OCI-LY7 (cell line): ENCODE measurements around the gene ZNF474. TPM values are rescaled to one million over a fixed set of nuclear protein-coding genes. Genes with fewer than 3 reads are reported as not detected.

Experiments used
- BruUV-seq: library from RNA; stranded (reverse); fragments of 400-500 nt; replicated peaks from 2 replicates; lab custom pipeline; 2021; lab: Mats Ljungman, UMichigan
- CTCF ChIA-PET: fragments of 300-600 bp; sonication (Branson Sonifier 250); formaldehyde crosslinking; loops from one replicate; lab custom pipeline; 2022; ENCODE audit warnings: antibody characterized with exemption; ENCODE audit not compliant: unreplicated experiment; lab: Charles Lee
- POLR2A ChIA-PET: fragments of 300-600 bp; sonication (Branson Sonifier 250); formaldehyde crosslinking; loops from one replicate; lab custom pipeline; 2022; ENCODE audit warnings: antibody characterized with exemption; lab: Charles Lee
- DNase-seq: peaks from one replicate; pipeline ENCODE4 v3.0.0-alpha.2; 2015; ENCODE audit warnings: low spot score
- H2AFZ ChIP-seq: fragments of 200-600 bp; sonication (generic), shearing (Covaris generic); 2 replicates; pipeline ENCODE4 v1.6.1; 2014; ENCODE audit warnings: mild to moderate bottlenecking, antibody characterized with exemption, low read length, moderate library complexity
- H3K27ac ChIP-seq: fragments of 200-600 bp; sonication (generic); 2 replicates; pipeline ENCODE4 v1.5.1; 2014; ENCODE audit warnings: mixed run types, low read depth, mild to moderate bottlenecking, moderate library complexity, low read length, inconsistent platforms; ENCODE audit not compliant: poor library complexity, severe bottlenecking
- H3K36me3 ChIP-seq: fragments of 200-600 bp; sonication (generic); 2 replicates; pipeline ENCODE4 v1.6.1; 2014; ENCODE audit warnings: mild to moderate bottlenecking, antibody characterized with exemption, low read length, moderate library complexity, mixed read lengths; ENCODE audit not compliant: insufficient read depth
- H3K4me1 ChIP-seq: fragments of 200-600 bp; sonication (generic); 2 replicates; pipeline ENCODE4 v1.5.1; 2014; ENCODE audit warnings: mild to moderate bottlenecking, low read length; ENCODE audit not compliant: insufficient read depth, poor library complexity, severe bottlenecking
- H3K4me2 ChIP-seq: fragments of 200-600 bp; sonication (generic); 2 replicates; pipeline ENCODE4 v1.6.1; 2014; ENCODE audit warnings: mild to moderate bottlenecking, low read length
- H3K4me3 ChIP-seq: fragments of 200-600 bp; sonication (generic); 2 replicates; pipeline ENCODE4 v1.5.1; 2014; ENCODE audit warnings: mild to moderate bottlenecking, low read depth, low read length; ENCODE audit not compliant: poor library complexity, severe bottlenecking
- H3K79me2 ChIP-seq: fragments of 200-600 bp; sonication (generic); 2 replicates; pipeline ENCODE4 v1.6.1; 2016; ENCODE audit warnings: low read depth, mild to moderate bottlenecking, low read length, moderate library complexity, mixed read lengths; ENCODE audit not compliant: insufficient read depth
- H3K9me2 ChIP-seq: fragments of 200-600 bp; sonication (generic); 2 replicates; pipeline ENCODE4 v1.6.1; 2016; ENCODE audit warnings: mild to moderate bottlenecking, low read length, mixed read lengths; ENCODE audit not compliant: insufficient read depth
- H3K9me3 ChIP-seq: fragments of 200-600 bp; sonication (generic); 2 replicates; pipeline ENCODE4 v1.6.1; 2014; ENCODE audit warnings: mild to moderate bottlenecking, mixed run types, low read length, mixed read lengths
- H4K20me1 ChIP-seq: fragments of 200-600 bp; sonication (generic); 2 replicates; pipeline ENCODE4 v1.6.1; 2014; ENCODE audit warnings: mild to moderate bottlenecking, antibody characterized with exemption, low read length, moderate library complexity, mixed read lengths; ENCODE audit not compliant: insufficient read depth
- CTCF ChIP-seq: fragments of 200-600 bp; sonication (generic); conservative IDR thresholded peaks from 2 replicates; pipeline ENCODE4 v1.5.1; 2014; ENCODE audit warnings: mild to moderate bottlenecking, antibody characterized with exemption, low read length, moderate library complexity, mixed read lengths
- EZH2phosphoT487 ChIP-seq: fragments of 200-600 bp; sonication (generic); IDR thresholded peaks from 2 replicates; pipeline ENCODE4 v1.6.1; 2018; ENCODE audit warnings: low read depth, borderline replicate concordance, mild to moderate bottlenecking, mixed run types, antibody characterized with exemption, low read length, moderate library complexity, mixed read lengths
- intact Hi-C: fragments of 100-400 bp; cut with micrococcal nuclease; formaldehyde crosslinking; loops from one replicate; pipeline ENCODE4 v1.10.0; 2022; ENCODE audit not compliant: unreplicated experiment
- total RNA-seq, 2 experiments: library from RNA; depleted of rRNA in 1 of 2; stranded (reverse); fragments of >200 nt in 1 of 2; shearing (Covaris generic) in 1 of 2; gene quantifications; 2 replicates each; pipeline ENCODE4 v1.2.3, GENCODE V29; 2014 to 2022

The ZNF474 gene
- total RNA-seq, 2 experiments from 2014 or later, result not detected

- ChIA-PET CTCF (no interaction called here), POLR2A (interaction anchor here (0.6 to 0.8 kb wide), 2 partner anchors 86 to 251 kb away, joined by 3 read pairs; no protein-coding TSS in a partner anchor)
- H3K36me3 ChIP-seq, result no peaks in the 10 kb centered on the region
- H3K4me2 ChIP-seq, result no peak overlapping the region
- no peaks in the 10 kb centered on the region for H4K20me1 ChIP-seq
- TF ChIP-seq EZH2phosphoT487, result no peak
- TF ChIP-seq CTCF, result no peak
- no peaks in the 10 kb centered on the region for H3K79me2 ChIP-seq
- H2AFZ ChIP-seq, result no peak overlapping the region
- no peaks in the 10 kb centered on the region for H3K9me2 ChIP-seq
- intact Hi-C loops, result no loop called here
- H3K4me3 ChIP-seq, result no peak overlapping the region
- DNase-seq, result no peak
- no peaks in the 10 kb centered on the region for H3K4me1 ChIP-seq
- no peak overlapping the region for H3K27ac ChIP-seq
- no TSS peak for BruUV-seq
- no peaks in the 10 kb centered on the region for H3K9me3 ChIP-seq
Observed at GRCh38 chr5:122187426-122187825, 58.1 kb downstream of the ZNF474 start.

- Histone ChIP-seq H3K27ac (no peak overlapping the region), H2AFZ (no peak overlapping the region), H3K79me2 (no peaks in the 10 kb centered on the region), H4K20me1 (no peaks in the 10 kb centered on the region), H3K9me2 (no peaks in the 10 kb centered on the region), H3K4me3 (no peak overlapping the region), H3K4me1 (no peaks in the 10 kb centered on the region), H3K4me2 (no peak overlapping the region), H3K9me3 (no peaks in the 10 kb centered on the region), H3K36me3 (no peaks in the 10 kb centered on the region)
- no peak for TF ChIP-seq EZH2phosphoT487
- TF ChIP-seq CTCF, result no peak
- DNase-seq, result no peak
- ChIA-PET POLR2A (interaction anchor here (0.8 kb wide), 1 partner anchor 12 kb away, joined by 3 read pairs; no protein-coding TSS in a partner anchor), CTCF (no interaction called here)
- BruUV-seq, result no TSS peak
- intact Hi-C loops, result loop anchor here (5.0 to 10.0 kb wide), 2 partner anchors 212 to 1415 kb away; no protein-coding TSS in a partner anchor
Observed at GRCh38 chr5:122190156-122190555, 60.8 kb downstream of the ZNF474 start.
